ENCODE results near the gene CD9. TPM values are rescaled to one million over a fixed set of nuclear protein-coding genes. Genes with fewer than 3 reads are reported as not detected.

Gene CD9
- total and polyA plus RNA-seq, 4 donors: 240 to 425 (median 379) TPM

DNA sequence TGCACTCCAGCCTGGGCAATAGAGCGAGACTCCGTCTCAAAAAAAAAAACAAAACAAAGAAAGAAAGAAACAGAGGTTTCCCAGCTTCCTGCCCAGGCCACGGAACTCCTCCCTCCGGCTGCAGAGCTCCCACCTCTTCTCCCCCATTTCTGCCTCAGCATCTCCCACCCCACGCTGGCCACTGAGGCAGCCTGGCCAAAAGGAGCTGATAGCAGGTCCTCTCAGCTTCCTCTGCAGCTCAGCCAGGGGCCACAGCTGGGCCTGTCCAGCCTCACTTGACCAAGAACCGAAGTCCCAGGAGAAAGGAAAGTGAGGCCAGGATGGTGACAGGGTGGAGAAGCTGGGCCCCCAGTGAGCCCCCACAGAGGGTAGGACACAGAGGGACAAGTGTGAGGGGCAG, 33.4 kb upstream of the CD9 start:
- peak overlapping the region; percentile 76 to 80 for H3K27ac ChIP-seq (ENCODE audit: low read depth in 1 of 2, low read length in 1 of 2)
- H3K36me3 ChIP-seq (ENCODE audit: control insufficient read depth in 4 of 4, insufficient read depth in 4 of 4, low read length in 4 of 4): no peaks in the 10 kb centered on the region
- no peaks in the 10 kb centered on the region for H3K27me3 ChIP-seq (ENCODE audit: control insufficient read depth in 3 of 3, insufficient read depth in 3 of 3, low read length in 2 of 3)
- TF ChIP-seq, protein P1, sequence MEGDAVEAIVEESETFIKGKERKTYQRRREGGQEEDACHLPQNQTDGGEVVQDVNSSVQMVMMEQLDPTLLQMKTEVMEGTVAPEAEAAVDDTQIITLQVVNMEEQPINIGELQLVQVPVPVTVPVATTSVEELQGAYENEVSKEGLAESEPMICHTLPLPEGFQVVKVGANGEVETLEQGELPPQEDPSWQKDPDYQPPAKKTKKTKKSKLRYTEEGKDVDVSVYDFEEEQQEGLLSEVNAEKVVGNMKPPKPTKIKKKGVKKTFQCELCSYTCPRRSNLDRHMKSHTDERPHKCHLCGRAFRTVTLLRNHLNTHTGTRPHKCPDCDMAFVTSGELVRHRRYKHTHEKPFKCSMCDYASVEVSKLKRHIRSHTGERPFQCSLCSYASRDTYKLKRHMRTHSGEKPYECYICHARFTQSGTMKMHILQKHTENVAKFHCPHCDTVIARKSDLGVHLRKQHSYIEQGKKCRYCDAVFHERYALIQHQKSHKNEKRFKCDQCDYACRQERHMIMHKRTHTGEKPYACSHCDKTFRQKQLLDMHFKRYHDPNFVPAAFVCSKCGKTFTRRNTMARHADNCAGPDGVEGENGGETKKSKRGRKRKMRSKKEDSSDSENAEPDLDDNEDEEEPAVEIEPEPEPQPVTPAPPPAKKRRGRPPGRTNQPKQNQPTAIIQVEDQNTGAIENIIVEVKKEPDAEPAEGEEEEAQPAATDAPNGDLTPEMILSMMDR (IDR thresholded peaks at IDR 0.05; ENCODE audit: control extremely low read depth, extremely low read depth): no peak
- no peak for DNase-seq
- 66 to 86% methylated on average over 6 of the region's 6 CpGs for WGBS, 2 donors
- no peaks in the 10 kb centered on the region for H3K9me3 ChIP-seq (ENCODE audit: control insufficient read depth in 4 of 4, insufficient read depth in 3 of 4, low read length in 3 of 4)
- ATAC-seq (ENCODE audit: insufficient read depth, low FRiP score): no peak
- H3K9ac ChIP-seq (ENCODE audit: insufficient read depth in 1 of 2, low read length in 2 of 2): no peak overlapping the region
- H3K4me3 ChIP-seq: no peak overlapping the region
- peaks cover 0 to 9% (median 0%) of the 10 kb centered on the region in 5 donors for H3K4me1 ChIP-seq (ENCODE audit: control insufficient read depth in 5 of 5, insufficient read depth in 5 of 5, low read length in 5 of 5)

DNA sequence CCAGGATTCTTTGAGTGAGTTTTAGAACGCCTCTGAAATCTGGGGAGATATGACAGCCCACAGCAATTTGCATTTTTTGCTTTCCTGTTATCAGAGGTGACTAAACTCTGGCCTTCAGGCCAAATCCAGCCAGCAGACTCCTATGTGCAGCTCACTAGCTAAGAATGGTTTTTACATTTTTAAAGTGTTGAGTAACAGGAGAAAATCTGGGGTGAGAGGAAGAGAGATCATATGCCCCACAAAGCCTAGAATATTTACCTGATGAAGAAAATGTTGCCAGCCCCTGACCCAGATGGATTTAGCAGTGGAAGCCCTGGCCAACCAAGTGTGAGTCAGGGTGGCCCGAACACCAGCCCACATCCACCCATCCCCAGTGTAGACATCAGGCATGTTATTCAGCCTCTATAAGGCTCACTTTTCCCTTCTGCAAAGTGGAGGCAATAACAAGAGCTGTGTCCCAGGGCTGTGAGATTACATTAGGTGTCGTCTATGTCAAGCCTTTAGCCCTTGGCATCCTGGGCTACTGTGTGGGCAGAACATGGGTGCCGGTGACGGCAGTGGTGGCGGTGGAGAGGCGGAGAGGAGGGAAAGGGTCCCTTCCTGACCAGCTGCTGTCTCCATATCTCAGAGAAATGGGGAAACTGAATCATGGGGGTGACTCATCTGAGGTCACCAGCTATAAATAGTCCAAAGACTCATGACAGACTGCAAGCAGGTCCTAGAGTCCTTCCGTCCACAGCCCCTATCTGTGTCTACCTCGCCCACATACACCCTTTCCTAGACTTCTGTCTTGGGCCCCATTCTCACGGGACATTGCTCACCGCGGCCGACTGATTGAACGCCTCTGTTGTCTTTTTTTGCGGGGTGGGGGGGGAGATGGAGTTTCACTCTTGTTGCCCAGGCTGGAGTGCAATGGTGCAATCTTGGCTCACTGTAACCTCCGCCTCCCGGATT, 32.6 kb upstream of the CD9 start:
- Histone ChIP-seq H3K9me3 (ENCODE audit: control insufficient read depth in 4 of 4, insufficient read depth in 3 of 4, low read length in 3 of 4) (no peaks in the 10 kb centered on the region), H3K4me3 (no peak overlapping the region), H3K27ac (ENCODE audit: low read depth in 1 of 2, low read length in 1 of 2) (peak overlapping the region; percentile 76 to 80), H3K4me1 (ENCODE audit: control insufficient read depth in 5 of 5, insufficient read depth in 5 of 5, low read length in 5 of 5) (peaks cover 0 to 9% (median 0%) of the 10 kb centered on the region in 5 donors), H3K9ac (ENCODE audit: insufficient read depth in 1 of 2, low read length in 2 of 2) (no peak overlapping the region), H3K36me3 (ENCODE audit: control insufficient read depth in 4 of 4, insufficient read depth in 4 of 4, low read length in 4 of 4) (no peaks in the 10 kb centered on the region), H3K27me3 (ENCODE audit: control insufficient read depth in 3 of 3, insufficient read depth in 3 of 3, low read length in 2 of 3) (no peaks in the 10 kb centered on the region)
- TF ChIP-seq, protein P1 (IDR thresholded peaks at IDR 0.05; ENCODE audit: control extremely low read depth, extremely low read depth): no peak
- WGBS, 2 donors: 36 to 52% methylated on average over 17 of the region's 17 CpGs
- peak in 1 of 3 donors; percentile 26 for DNase-seq
- peak; percentile 79 for ATAC-seq (ENCODE audit: insufficient read depth, low FRiP score)

DNA sequence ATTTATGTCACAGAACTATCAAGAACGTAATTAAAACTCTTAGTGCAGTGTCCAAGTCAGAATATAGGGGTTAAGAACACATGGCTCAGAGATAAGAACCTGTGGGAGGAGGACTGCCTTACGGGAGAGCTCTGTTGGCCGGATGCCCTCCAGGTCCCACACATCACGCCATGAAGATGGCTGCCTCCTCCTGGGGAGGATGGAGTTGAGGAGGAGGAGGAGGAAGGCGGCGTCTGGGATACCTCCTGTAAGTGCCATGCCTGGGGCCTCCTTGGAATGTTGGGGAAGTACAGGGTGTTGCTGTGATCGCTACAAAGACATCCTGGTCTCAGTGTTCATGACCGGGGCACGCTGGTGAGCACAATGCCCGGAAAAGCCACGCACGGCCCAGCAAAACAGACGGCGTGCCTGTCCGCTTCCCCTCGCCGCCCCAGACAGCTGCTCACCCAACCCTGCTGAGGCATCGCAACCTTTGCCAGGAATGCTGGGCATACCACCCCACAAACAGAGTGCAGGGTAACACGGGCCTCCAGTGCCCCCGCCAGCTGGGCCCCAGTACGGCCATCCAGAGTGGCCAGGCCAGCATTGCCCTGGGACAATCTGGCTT, 28.7 kb upstream of the CD9 start:
- H3K27ac ChIP-seq (ENCODE audit: low read depth in 1 of 2, low read length in 1 of 2): peak overlapping the region; percentile 43 to 70
- H3K9me3 ChIP-seq (ENCODE audit: control insufficient read depth in 4 of 4, insufficient read depth in 3 of 4, low read length in 3 of 4): no peaks in the 10 kb centered on the region
- ATAC-seq (ENCODE audit: insufficient read depth, low FRiP score) (no peak), DNase-seq (peak in 1 of 3 donors; percentile 62)
- 75 to 78% methylated on average over 21 of the region's 21 CpGs for whole genome bisulfite sequencing, 2 donors
- H3K36me3 ChIP-seq (ENCODE audit: control insufficient read depth in 4 of 4, insufficient read depth in 4 of 4, low read length in 4 of 4): no peaks in the 10 kb centered on the region
- H3K27me3 ChIP-seq (ENCODE audit: control insufficient read depth in 3 of 3, insufficient read depth in 3 of 3, low read length in 2 of 3): no peaks in the 10 kb centered on the region
- no peak overlapping the region for H3K4me3 ChIP-seq
- H3K4me1 ChIP-seq (ENCODE audit: control insufficient read depth in 5 of 5, insufficient read depth in 5 of 5, low read length in 5 of 5): peaks cover 0 to 13% (median 0%) of the 10 kb centered on the region in 5 donors
- TF ChIP-seq, protein P1 (IDR thresholded peaks at IDR 0.05; ENCODE audit: control extremely low read depth, extremely low read depth): no peak
- H3K9ac ChIP-seq (ENCODE audit: insufficient read depth in 1 of 2, low read length in 2 of 2): no peak overlapping the region

Measured in lung (tissue), 12 donors.